ENCODE measurements around the gene PRKAR1B.
A peak's percentile ranks its signal among the peaks of the same experiment; 100 is the strongest.
"Not testable (repeated sequence)": the region's sequence is repeated elsewhere in the genome, so short reads cannot be mapped to it uniquely, and the experiment has no call there.

PRKAR1B gene

GRCh38 chr7:618539-619367 lies 108.3 kb downstream of the PRKAR1B start:
- DNase-seq = peak; percentile 34

GRCh38 chr7:617614-618538 lies 109.2 kb downstream of the PRKAR1B start:
- DNase-seq = no peak

- DNase-seq = no peak
Observed at GRCh38 chr7:613442-614140, 113.5 kb downstream of the PRKAR1B start.

- not testable (repeated sequence) for DNase-seq
Observed at GRCh38 chr7:611837-612236, 115.2 kb downstream of the PRKAR1B start.

- DNase-seq = no peak
Observed at GRCh38 chr7:611281-611810, 115.7 kb downstream of the PRKAR1B start.

GRCh38 chr7:610531-611280 lies 116.4 kb downstream of the PRKAR1B start:
- DNase-seq = no peak

DNA sequence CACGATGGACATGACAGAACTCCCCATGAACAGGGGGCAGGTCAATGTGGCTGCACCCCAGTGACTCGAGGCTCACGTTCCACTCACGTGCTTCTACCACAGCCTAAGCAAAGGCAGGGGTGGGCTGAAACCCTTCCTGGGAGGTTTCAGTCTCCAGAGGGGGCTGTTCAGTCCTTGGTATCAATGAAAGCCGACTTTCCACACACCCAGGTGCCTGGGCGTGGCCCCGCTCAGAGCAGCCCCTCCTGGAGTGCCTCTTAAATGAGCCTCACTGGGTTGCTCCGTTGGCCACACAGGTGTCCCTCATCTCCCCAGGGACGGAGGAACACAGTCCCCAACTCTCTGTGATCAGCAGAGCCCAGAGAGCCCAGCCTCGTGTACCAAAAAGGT lies 116.9 kb downstream of the PRKAR1B start:
- DNase-seq = no peak

GRCh38 chr7:609365-609764 lies 117.7 kb downstream of the PRKAR1B start:
- DNase-seq = no peak

GRCh38 chr7:608954-609353 lies 118.1 kb downstream of the PRKAR1B start:
- DNase-seq = no peak

DNA sequence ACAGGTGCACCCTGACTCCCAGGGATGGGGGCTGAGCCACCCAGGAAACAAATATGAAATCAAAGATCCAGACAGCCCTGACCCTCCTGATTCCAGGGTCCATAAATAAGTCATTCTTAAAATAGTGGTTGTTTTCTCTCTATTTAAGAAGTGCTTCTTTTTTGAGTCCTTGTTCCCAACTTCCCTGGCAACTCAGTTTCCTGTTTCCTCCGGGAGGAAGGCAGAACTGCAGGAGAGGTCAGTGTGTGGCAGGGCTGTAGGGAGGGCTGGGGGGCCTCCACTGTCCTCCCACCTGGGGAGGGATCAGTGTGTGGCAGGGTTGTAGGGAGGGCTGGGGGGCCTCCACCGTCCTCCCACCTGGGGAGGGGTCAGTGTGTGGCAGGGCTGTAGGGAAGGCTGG lies 118.7 kb downstream of the PRKAR1B start:
- no peak for DNase-seq

DNA sequence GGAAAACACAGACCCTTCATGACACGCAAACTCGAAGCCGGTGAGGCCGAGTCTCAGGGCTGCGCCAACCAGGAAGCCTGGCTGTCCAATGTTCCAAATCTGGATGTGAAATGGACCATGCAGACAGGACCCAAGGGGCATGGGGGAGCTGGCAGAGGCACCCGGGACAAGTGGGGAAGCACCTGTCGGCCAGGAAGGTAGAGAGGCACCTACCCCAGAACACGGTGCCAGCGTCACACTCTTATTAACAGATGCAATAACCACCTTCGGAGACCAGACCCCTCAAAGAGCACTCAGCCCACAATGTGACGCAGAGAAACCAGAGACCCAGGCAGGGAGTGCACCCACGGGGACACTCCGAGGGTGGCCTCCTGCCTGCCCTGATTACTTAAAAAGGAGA lies 119.1 kb downstream of the PRKAR1B start:
- no peak for DNase-seq

DNA sequence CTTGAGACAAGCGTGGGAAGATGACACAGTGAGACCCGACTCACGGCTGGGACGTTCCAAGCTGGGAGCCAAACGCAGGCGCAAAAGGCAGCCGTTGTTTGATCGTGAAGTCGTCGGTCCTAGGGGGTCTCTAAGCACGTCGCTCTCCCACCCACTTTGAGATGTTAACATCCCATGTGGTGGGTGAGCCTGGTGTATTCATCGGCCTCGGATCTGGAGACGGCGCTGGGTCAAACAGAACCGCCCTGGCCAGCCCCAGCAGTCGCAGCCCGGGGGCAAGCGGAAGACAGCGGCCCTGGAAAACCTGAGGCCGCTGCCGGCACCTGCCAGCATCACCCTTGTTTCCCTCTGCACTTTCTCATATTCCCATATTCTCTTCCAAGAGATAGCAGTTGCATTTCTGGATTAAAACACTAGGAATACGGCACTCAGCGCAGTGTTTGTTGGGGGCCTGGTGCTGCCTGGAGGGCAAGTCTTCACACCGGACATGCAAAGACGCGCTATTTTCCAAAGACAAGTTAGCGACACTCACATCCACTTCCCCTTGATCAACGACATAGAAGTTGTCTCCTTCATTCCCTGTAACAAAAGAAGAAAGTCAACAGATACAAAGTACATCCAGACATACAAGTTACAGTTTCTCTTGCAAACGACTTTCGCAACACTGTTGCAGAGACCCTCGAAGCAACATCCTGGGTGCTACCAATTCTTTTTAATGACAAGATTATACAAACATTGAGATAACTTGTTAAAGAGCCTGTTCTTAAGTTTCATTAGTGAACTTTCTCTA lies 121.2 kb downstream of the PRKAR1B start:
- DNase-seq = no peak

- DNase-seq = peak; percentile 57
Observed at GRCh38 chr7:604884-605531, 122.1 kb downstream of the PRKAR1B start.

- peak; percentile 98 for DNase-seq
Observed at GRCh38 chr7:604001-604883, 122.8 kb downstream of the PRKAR1B start.

- peak; percentile 64 for DNase-seq
Observed at GRCh38 chr7:603152-603951, 123.7 kb downstream of the PRKAR1B start.

- DNase-seq = peak; percentile 79
Observed at GRCh38 chr7:602341-603141, 124.5 kb downstream of the PRKAR1B start.

DNA sequence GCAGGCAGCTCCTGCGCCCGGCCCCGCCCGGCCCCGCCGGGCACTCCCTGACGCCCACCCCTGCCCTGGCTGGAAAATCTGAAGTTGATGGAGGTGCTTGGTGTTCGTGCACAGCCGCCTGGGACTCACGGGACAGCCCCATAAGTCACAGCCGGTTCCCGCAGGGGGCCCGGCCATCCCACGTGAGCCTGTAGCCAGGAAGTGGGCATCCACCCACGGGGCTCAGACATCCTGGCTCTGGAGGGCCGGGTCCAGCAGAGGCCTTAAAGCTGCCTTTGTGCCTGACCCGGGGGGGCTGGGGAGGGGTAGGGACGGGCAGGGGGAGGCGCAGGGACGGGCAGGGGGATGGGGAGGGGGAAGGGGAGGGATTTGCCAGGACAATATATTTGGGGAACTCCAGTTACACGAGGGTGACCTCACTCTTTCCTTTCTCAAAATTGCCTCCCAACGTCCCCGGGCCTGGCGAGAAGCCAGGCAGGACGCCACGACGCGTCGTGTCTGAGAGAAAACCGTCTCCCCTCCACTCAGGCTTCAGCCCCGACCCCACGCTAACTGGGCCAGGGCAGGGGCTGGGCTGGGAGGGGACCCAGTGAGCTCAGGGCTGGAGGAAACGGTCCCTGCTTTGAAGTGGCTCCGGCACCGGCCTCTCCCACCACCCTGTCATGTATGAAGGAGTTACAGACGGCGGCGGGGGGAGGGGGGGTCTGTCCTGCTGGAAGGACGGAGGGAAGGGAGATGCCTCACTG lies 125.3 kb downstream of the PRKAR1B start:
- peak; percentile 96 for DNase-seq
